GM12874 (cell line): Measurements from ENCODE around the gene RDH5.

ENCODE experiments used
- TF ChIP-seq, protein P1 (sequence below): IDR thresholded peaks from 2 replicates; pipeline ENCODE4 v1.5.1; 2011; ENCODE audit warnings: low read depth, mild to moderate bottlenecking, control low read depth, low read length, moderate library complexity; ENCODE audit not compliant: insufficient read depth

Gene RDH5

GRCh38 chr12:55720894-55721444 lies 776 bp downstream of the RDH5 start:
- TF ChIP-seq, protein P1, sequence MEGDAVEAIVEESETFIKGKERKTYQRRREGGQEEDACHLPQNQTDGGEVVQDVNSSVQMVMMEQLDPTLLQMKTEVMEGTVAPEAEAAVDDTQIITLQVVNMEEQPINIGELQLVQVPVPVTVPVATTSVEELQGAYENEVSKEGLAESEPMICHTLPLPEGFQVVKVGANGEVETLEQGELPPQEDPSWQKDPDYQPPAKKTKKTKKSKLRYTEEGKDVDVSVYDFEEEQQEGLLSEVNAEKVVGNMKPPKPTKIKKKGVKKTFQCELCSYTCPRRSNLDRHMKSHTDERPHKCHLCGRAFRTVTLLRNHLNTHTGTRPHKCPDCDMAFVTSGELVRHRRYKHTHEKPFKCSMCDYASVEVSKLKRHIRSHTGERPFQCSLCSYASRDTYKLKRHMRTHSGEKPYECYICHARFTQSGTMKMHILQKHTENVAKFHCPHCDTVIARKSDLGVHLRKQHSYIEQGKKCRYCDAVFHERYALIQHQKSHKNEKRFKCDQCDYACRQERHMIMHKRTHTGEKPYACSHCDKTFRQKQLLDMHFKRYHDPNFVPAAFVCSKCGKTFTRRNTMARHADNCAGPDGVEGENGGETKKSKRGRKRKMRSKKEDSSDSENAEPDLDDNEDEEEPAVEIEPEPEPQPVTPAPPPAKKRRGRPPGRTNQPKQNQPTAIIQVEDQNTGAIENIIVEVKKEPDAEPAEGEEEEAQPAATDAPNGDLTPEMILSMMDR: peak; percentile 43

DNA sequence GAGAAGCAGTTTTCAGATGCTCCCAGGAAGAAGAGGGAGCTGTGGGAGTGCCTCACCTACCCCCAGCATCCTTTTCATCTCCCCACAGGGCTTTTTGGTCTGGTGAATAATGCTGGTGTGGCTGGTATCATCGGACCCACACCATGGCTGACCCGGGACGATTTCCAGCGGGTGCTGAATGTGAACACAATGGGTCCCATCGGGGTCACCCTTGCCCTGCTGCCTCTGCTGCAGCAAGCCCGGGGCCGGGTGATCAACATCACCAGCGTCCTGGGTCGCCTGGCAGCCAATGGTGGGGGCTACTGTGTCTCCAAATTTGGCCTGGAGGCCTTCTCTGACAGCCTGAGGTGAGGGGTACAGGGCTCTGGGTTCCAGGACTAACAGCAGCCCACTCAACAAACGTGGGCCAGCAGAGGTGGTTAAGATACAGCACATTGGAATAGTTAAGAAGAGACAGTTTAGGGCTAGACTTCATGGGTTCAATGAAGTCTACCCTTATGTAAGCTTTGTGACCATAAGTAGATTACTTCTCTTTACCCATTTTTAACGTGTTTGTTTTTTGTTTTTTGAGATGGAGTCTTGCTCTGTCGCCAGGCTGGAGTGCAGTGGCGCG lies 1.5 kb downstream of the RDH5 start:
- TF ChIP-seq, protein P1: no peak

DNA sequence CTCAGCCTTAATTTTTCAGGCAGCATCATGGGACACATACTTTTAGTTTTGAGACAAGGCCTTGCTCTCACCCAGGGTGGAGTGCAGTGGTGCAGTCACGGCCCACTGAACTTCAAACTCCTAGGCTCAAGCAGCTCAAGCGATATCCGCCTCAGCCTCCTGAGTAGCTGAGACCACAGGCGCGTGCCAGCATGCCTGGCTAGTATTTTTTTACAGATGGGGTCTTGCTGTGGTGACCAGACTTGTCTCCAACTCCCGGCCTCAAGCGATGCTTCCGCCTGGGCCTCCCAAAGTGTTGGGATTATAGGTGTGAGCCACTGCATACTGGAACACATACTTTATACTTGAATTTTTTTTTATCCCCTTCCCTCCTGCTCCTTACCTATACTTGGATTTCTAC lies 2.8 kb downstream of the RDH5 start:
- TF ChIP-seq, protein P1: no peak

DNA sequence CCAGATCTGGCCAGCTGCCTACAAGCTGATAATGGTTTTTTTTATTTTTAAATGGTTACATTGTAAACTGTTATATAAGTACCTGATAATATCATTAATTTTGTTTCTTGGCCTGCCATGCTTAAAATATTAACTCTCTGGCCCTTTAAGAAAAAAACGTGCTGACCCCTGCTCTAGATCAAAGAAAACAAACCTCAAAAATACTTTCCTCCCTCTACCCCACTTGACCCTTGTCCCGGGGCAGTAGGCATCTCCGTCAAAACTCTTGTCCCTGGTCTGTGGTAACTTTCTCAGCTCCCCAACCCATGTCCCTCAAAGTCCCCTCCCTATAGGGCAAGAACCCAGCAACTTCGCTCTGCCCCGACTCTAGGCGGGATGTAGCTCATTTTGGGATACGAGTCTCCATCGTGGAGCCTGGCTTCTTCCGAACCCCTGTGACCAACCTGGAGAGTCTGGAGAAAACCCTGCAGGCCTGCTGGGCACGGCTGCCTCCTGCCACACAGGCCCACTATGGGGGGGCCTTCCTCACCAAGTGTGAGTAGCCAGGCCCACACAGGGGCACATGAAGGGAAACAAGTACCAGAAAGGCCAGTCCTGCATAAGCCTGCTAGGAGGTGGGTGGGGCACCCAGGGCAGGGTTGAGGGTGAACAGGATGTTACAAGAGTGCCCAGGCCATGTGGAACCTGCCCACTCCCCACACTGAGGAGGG lies 3.5 kb downstream of the RDH5 start:
- TF ChIP-seq, protein P1: no peak

DNA sequence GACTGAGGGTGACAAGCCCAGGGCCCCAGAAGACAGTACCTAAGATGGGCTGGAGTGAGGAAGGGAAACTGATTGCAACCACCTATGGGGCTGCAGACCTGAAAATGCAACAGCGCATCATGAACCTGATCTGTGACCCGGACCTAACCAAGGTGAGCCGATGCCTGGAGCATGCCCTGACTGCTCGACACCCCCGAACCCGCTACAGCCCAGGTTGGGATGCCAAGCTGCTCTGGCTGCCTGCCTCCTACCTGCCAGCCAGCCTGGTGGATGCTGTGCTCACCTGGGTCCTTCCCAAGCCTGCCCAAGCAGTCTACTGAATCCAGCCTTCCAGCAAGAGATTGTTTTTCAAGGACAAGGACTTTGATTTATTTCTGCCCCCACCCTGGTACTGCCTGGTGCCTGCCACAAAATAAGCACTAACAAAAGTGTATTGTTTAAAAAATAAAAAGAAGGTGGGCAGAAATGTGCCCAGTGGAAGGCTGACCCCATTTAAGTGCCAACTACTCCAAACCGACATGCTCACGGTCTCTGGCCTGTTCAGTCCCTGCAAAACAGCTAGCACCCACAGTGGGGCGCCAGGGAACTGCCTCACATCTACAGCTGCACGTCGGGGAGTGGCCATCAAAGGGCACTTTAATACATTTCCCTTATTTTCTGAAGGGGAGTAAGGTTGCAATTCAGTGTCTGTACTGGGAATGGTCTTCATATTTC lies 4.2 kb downstream of the RDH5 start:
- TF ChIP-seq, protein P1: peak; percentile 71

GRCh38 chr12:55724940-55725309 lies 4.7 kb downstream of the RDH5 start:
- TF ChIP-seq, protein P1: no peak

- TF ChIP-seq, protein P1: no peak
These were observed 5.4 kb downstream of the RDH5 start for GRCh38 chr12:55725556-55725955.
